B cell (primary cell): Measurements from ENCODE around the gene SPATA6L.

Experiments
- EZH2 ChIP-seq: IDR thresholded peaks from 2 replicates; pipeline ENCODE4 v1.6.1; 2012; ENCODE audit warnings: borderline replicate concordance, low read depth, mild to moderate bottlenecking, moderate library complexity, low read length; ENCODE audit not compliant: insufficient read depth, poor library complexity, severe bottlenecking
- TF ChIP-seq, protein P1 (sequence below): fragments of 200-600 bp; IDR thresholded peaks from one replicate; pipeline ENCODE4 v1.8.0; 2022; ENCODE audit warnings: antibody characterized with exemption, mild to moderate bottlenecking

DNA sequence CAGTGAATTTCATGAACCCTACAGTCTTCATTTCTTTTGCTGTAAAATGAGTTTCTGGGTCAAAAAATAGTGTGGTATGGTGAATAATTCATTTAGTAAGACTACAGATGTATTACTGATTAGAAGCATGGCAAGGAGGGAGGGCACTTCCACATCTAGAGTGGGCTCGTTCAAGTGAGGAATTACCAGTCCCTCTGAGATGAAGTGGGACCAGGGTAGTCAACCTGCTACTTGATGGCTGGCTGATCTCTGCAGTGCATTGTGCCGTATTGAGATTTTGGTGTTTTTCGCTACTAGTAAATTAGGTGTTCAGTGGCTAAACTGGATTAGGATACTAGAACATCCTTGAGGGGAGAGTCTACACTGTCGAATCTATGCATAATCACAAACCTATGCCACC is 23.9 kb upstream of the SPATA6L start:
- TF ChIP-seq, protein P1, sequence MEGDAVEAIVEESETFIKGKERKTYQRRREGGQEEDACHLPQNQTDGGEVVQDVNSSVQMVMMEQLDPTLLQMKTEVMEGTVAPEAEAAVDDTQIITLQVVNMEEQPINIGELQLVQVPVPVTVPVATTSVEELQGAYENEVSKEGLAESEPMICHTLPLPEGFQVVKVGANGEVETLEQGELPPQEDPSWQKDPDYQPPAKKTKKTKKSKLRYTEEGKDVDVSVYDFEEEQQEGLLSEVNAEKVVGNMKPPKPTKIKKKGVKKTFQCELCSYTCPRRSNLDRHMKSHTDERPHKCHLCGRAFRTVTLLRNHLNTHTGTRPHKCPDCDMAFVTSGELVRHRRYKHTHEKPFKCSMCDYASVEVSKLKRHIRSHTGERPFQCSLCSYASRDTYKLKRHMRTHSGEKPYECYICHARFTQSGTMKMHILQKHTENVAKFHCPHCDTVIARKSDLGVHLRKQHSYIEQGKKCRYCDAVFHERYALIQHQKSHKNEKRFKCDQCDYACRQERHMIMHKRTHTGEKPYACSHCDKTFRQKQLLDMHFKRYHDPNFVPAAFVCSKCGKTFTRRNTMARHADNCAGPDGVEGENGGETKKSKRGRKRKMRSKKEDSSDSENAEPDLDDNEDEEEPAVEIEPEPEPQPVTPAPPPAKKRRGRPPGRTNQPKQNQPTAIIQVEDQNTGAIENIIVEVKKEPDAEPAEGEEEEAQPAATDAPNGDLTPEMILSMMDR: no peak
- no peak for TF ChIP-seq EZH2
